Mononuclear cell (primary cell): Measurements from ENCODE around the gene STK17A. TPM values are rescaled to one million over a fixed set of nuclear protein-coding genes. Genes with fewer than 3 reads are reported as not detected.

Experiments
- H3K27me3 ChIP-seq: 2 replicates; pipeline ENCODE4 v1.6.0; 2011; ENCODE audit warnings: low read length, control low read depth; ENCODE audit not compliant: insufficient read depth
- H3K4me1 ChIP-seq: 2 replicates; pipeline ENCODE4 v1.5.1; 2011; ENCODE audit warnings: mild to moderate bottlenecking, low read length, control low read depth; ENCODE audit not compliant: insufficient read depth
- H3K4me3 ChIP-seq: 2 replicates; pipeline ENCODE4 v1.5.1; 2011; ENCODE audit warnings: mild to moderate bottlenecking, low read length, moderate library complexity
- H3K9me3 ChIP-seq: 2 replicates; pipeline ENCODE4 v1.5.1; 2011; ENCODE audit warnings: low read depth, mild to moderate bottlenecking, control low read depth, low read length
- total RNA-seq: library from RNA; depleted of rRNA; stranded (reverse); fragments of >200 nt; gene quantifications from one replicate; pipeline ENCODE4 v1.2.3, GENCODE V29; 2012

The STK17A gene
- 253 TPM for total RNA-seq

DNA sequence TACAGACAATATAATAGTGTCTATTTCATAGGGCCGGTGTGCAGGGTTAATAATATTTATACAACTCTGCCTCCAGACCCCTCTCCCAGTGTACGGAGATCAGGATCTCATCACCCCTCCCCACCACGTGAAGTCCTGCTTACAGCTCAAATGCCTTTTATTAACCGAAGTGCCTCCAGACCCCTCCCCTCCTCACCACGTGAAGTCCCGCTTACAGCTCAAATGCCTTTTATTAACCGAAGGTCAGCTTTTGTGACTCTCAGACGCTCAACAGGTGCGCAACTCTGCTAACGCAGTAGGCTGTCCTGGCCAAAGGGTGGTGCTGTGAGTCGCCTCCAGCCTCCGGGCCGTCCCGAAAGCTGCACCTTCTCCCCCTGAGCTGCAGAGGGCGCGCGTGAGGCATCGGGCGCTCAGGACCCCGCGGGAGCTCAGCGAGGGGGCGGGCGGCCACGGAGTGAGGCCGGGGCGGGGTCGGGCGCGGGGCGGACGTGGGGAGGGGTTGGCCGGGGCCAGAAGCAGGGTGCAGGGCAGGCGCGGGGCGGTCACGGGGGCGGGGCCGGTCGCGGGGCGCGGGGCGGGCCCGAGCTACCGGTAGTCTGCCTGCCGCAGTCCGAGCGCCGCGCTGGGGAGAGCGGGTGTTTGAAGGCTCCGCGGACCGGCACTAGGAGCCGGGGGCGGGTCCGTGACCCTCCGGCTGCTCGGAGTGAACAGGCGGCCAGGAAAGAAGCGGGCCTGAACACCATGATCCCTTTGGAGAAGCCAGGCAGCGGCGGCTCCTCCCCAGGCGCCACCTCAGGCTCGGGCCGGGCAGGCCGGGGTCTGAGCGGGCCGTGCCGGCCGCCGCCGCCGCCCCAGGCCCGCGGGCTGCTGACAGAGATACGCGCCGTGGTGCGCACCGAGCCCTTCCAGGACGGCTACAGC is at the start of gene STK17A:
TSS of gene STK17A (plus strand) at position 606 of the 921 bp plus-strand sequence. CDS start at position 742, 136 bp downstream.
- peak within 1 kb of the TSS; percentile 87 for H3K4me3 ChIP-seq
- peaks cover 19% of the 10 kb centered on the region for H3K4me1 ChIP-seq
- H3K9me3 ChIP-seq = no peaks in the 10 kb centered on the region
- H3K27me3 ChIP-seq = peaks cover 12% of the 10 kb centered on the region

DNA sequence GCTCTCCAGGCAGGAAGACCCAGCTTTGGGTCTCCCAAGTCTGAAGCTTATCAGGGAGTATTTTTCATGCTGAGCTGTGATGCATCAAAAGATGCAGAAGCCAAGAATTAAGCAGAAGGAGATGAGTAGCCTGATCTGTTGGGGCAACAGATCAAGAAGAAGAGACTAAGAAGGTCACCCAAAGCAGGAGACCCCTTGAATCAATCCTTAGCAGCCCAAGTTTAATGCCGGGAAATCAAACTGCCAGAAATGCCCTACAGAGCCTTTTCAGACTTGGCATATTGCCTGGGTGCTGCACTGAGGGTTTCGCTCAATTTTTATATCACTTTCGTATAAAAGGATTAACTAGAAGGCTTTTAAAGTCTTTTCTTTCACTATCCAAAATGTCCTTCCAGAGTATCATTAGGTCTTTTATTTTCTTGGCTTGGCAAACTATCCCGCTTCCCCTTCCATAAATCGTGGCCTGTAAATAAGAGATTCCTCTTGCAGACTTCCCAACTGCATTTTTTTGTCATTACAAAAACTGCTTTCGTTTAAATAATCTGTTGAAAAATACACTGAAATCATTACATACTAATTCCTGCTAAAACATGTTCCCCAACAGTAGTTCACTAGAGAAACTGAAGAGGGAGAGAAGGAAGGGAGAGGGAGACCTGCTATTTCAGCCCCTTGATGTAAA is 49.0 kb upstream of the STK17A start:
- Histone ChIP-seq H3K4me1 (no peaks in the 10 kb centered on the region), H3K27me3 (no peaks in the 10 kb centered on the region), H3K4me3 (no peak overlapping the region), H3K9me3 (no peaks in the 10 kb centered on the region)

DNA sequence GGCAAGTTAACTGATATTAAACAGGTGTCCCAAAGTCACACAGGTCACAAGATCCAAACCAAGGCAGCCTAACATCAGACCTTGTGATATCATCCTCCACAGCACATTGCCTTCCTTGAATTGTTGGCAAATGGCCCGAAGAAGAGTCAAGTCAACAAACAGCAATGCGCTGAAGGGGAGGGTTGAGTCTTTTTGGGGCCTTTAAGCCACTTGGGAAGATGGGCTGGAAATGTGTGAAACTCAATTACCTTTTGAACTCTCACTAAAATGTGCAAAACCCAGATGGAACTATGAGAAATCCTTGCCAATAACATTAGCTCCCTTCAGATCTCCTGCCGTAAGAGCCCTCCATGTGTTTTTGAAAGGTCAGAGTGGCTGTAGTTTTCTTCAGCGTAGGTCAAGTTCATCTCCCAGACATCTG is 47.9 kb upstream of the STK17A start:
- Histone ChIP-seq H3K4me1 (no peaks in the 10 kb centered on the region), H3K27me3 (no peaks in the 10 kb centered on the region), H3K9me3 (no peaks in the 10 kb centered on the region), H3K4me3 (no peak overlapping the region)

DNA sequence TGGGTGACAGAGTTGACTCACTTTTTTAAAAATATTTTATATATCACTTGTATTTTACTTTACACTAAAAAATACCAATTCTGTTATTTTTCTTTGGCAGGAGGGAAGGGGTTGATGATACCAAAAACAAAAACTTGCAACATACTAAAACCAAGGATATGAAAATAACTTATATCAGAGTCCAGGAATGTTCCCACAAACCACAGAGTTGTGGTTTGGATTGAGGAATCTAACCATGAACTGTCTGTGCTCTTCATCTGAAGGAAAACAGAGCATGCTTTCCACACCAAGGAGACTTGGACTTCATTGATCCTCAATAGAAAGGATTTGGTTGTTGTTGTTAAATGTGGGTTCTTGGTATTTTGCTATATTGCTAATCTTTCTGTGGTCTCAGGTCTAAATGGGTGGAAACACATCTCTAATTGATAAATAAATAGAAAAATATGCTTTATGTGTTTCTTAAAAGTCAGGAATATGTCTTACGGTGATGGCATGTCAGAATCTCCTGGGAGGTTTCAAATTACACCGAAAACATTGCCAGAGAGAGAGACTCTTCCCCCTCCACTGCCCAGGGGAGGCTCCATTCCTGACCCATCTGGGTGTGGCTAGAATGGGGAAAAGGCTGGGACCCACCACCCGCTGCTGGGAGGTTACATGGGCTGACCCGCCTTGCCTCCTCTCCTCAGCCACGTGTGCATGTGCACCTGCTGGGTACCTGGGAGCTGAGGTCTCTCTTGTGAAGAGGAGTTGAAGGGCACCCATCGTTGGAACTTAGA is 46.9 kb upstream of the STK17A start:
- Histone ChIP-seq H3K9me3 (no peaks in the 10 kb centered on the region), H3K4me1 (no peaks in the 10 kb centered on the region), H3K27me3 (no peaks in the 10 kb centered on the region), H3K4me3 (no peak overlapping the region)

DNA sequence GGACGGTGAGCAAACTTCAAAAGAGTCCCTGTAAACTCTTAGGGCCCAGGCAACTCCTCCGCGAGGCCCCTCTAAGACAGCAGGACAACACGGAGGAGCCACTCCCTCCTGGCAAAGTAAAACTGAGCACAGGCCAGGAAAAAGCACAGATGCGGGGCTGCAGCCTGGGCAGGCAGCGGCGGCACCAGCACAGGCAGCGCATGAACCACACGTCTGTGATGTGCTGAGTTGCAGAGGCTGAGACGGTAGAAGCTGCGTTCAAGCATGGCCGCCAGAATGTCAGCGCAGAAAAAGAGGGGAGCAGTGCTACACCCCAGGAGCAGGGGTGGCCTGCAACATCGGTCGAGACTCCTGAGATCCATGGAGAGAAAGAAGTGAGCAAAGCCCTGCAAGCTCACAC is 46.1 kb upstream of the STK17A start:
- H3K9me3 ChIP-seq = no peaks in the 10 kb centered on the region
- no peak overlapping the region for H3K4me3 ChIP-seq
- H3K4me1 ChIP-seq = no peaks in the 10 kb centered on the region
- H3K27me3 ChIP-seq = no peaks in the 10 kb centered on the region

DNA sequence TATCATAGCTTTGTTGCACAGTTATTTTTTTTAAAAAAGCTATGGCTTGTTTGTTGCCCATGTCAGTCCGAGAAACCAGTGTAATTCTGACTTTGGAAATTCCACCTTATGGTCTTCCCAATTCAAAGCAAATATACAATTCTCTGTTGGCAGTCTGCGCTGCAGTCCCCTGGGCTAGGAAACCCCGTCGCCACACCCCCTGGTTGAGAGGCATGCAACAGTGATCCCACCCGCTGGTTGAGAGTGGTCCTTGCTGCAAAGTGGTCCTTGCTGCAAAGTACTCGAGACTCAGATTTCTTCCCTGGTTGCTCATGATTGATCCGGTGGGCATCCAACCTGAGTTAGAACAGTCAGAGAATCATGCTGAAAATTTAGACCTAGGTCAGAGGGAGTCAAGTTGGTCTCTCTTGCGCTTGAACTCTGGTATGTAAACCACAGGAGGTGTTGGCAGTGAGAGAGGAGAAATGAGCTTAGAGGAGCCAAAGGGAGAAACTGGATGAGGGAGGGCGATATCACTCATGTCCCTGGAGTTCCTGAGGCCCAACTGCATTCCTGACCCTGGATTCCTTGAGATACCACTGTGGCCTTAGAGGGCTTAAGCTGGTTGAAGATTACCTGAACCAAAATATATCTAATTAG is 45.0 kb upstream of the STK17A start:
- no peak overlapping the region for H3K4me3 ChIP-seq
- no peaks in the 10 kb centered on the region for H3K27me3 ChIP-seq
- H3K9me3 ChIP-seq = no peaks in the 10 kb centered on the region
- H3K4me1 ChIP-seq = no peaks in the 10 kb centered on the region

DNA sequence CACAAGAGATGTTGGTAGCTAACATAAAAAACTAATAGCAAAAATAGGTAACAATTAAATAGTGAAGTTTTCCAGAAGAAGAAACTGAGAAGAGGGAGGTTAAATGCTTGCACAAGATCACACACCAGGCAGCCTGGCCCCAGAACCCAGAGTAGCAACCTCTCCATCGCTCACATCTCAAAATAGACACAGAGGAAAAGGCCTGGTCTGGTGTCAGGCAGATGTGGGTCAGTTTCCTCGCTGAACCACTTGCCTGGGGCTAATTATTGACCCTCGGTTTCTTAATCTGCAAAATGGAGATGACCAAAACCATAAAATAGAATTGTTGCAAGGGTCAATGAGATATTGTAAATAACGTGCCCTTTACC is 44.5 kb upstream of the STK17A start:
- H3K4me1 ChIP-seq = no peaks in the 10 kb centered on the region
- no peaks in the 10 kb centered on the region for H3K27me3 ChIP-seq
- H3K9me3 ChIP-seq = no peaks in the 10 kb centered on the region
- no peak overlapping the region for H3K4me3 ChIP-seq

DNA sequence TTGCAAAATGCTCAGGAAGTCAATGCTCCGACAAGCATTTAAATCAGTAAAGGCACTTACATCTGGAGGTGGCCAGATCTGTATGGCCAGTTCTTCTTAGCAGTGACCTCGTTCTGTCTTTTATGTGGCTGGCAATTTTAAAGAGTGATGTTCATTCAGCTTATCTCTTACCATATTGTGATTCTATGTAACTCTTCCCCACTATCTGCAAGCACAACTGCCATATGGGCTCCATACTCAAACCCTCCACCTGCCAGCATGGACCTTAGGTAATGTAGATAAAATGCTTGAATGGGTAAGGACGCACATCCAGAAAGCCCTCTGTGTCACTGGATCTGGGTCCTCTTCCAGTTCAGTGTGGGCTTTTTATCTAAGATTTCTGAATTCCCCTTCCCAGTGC is 42.4 kb upstream of the STK17A start:
- no peaks in the 10 kb centered on the region for H3K9me3 ChIP-seq
- H3K27me3 ChIP-seq = peaks cover 6% of the 10 kb centered on the region
- H3K4me1 ChIP-seq = no peaks in the 10 kb centered on the region
- no peak overlapping the region for H3K4me3 ChIP-seq

DNA sequence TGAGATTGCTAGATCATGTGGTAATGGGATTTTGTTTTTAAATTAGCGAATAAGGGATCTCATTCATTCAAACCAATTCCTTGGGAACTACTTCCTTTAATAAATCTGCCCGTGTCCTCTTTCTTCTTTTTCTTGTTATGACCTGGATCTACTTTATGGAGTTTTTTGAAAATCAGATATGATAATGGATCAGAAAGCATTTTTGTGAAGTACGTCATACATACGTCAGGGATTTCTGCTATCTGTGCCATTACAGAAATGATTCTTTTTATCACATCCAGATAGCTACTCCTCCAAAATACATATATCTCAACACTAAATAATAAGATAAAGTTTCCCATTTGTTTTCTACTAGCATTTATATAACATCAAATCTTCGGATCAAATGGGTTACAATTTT is 40.2 kb upstream of the STK17A start:
- H3K9me3 ChIP-seq = no peaks in the 10 kb centered on the region
- H3K27me3 ChIP-seq = peaks cover 6% of the 10 kb centered on the region
- no peaks in the 10 kb centered on the region for H3K4me1 ChIP-seq
- H3K4me3 ChIP-seq = no peak overlapping the region

DNA sequence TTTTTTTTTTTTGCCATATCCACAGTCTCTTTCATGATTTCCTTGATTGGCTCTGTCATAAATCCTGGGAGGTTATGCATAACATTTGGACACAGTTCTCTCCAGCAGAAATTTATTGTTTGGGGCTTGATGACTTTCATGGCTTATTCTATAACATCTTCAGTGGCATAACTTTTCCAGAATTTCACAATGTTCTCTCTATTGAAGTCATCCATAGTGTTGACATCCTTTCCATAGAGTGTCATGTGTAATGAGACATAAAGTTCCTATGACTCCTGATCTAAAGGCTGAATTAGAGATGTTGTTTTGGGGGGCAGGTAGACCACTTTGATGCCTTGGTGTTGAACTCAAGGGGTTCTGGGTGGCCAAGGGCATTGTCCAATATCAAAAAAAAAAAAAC is 36.7 kb upstream of the STK17A start:
- Histone ChIP-seq H3K9me3 (no peaks in the 10 kb centered on the region), H3K27me3 (peaks cover 6% of the 10 kb centered on the region), H3K4me3 (no peak overlapping the region), H3K4me1 (no peaks in the 10 kb centered on the region)

DNA sequence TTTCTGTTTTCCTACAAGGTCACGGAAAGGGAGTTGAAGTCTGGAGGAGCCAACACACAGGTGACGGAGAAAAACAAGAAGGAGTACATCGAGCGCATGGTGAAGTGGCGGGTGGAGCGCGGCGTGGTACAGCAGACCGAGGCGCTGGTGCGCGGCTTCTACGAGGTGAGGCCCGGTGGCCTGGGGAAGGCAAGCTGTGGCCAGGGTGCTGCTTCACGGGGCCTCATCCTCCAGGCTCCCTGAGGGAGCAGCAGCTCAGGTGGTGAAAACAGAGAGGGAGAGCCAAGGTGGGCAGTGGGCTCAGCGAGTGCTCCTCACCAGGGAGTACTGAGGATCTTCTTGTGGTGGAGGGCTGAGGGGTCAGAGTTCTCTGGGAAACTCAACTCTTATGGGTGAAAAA is 32.5 kb upstream of the STK17A start:
- H3K4me1 ChIP-seq = peaks cover 3% of the 10 kb centered on the region
- no peak overlapping the region for H3K4me3 ChIP-seq
- H3K27me3 ChIP-seq = no peaks in the 10 kb centered on the region
- H3K9me3 ChIP-seq = no peaks in the 10 kb centered on the region

DNA sequence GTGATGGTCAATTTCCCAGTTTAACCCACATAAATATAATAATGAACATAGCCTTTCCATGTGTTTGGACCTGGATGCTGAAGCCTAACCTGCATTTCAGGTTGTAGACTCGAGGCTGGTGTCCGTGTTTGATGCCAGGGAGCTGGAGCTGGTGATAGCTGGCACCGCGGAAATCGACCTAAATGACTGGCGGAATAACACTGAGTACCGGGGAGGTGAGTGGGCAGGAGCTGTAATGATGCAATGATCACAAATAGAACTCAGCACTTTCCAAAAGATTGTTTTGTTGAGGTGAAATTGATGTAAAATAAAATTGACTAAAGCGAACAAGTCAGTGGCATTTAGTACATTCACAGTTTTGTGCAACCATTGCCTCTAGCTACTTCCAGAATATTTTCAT is 30.8 kb upstream of the STK17A start:
- Histone ChIP-seq H3K4me3 (no peak overlapping the region), H3K4me1 (peaks cover 3% of the 10 kb centered on the region), H3K9me3 (no peaks in the 10 kb centered on the region), H3K27me3 (no peaks in the 10 kb centered on the region)

DNA sequence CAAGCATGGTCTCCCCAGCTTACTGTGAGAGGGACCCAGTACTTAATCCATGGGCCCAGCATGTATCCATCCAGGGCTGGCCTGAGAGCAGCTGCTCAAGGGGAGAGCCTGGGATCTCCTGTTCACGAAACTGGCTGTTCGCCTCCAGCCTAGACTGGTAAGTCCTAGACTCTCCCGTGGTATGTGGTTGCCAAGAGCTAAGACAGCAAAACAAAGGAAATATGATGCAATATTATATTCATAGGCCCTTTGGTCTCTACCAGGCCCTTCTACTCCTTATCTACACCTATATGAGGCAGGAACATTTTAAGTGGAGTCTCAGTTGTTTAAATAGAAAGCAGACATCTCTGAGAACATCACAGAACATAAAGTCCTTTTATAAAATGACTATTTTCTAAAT is 28.9 kb upstream of the STK17A start:
- Histone ChIP-seq H3K27me3 (no peaks in the 10 kb centered on the region), H3K9me3 (no peaks in the 10 kb centered on the region), H3K4me1 (peaks cover 3% of the 10 kb centered on the region), H3K4me3 (no peak overlapping the region)

DNA sequence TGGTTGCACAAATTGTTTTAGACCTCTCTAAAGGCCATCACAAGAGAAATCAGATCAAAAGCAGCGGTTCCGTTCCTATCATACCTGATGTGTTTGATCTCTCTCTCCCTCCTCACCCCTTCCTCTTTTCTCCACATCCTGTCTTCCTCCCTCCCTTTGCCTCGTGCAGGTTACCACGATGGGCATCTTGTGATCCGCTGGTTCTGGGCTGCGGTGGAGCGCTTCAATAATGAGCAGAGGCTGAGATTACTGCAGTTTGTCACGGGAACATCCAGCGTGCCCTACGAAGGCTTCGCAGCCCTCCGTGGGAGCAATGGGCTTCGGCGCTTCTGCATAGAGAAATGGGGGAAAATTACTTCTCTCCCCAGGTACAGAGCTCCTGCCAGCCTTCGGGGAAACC is 28.5 kb upstream of the STK17A start:
- H3K27me3 ChIP-seq = no peaks in the 10 kb centered on the region
- H3K4me3 ChIP-seq = no peak overlapping the region
- no peaks in the 10 kb centered on the region for H3K9me3 ChIP-seq
- peaks cover 3% of the 10 kb centered on the region for H3K4me1 ChIP-seq
